Esophagus muscularis mucosa (tissue), 3 donors: ENCODE results near the gene GPBAR1.

ENCODE experiments used
- POLR2A ChIP-seq: fragments of 450-650 bp; IDR thresholded peaks from one replicate; pipeline ENCODE4 v1.6.1; 2017; ENCODE audit warnings: antibody characterized with exemption, moderate library complexity, mild to moderate bottlenecking, low read depth
- POLR2AphosphoS5 ChIP-seq, 2 donors: sonication (generic); formaldehyde crosslinking; IDR thresholded peaks; one replicate each; pipeline ENCODE4 v1.6.1; 2017; ENCODE audit warnings: antibody characterized with exemption in 2 of 2
- TF ChIP-seq, protein P1 (sequence below), 3 experiments: fragments of 200-600 bp in 2 of 3; fragments of 450-650 bp in 1 of 3; sonication (generic) in 2 of 3; IDR thresholded peaks; one replicate each; pipeline ENCODE4 v1.5.1; 2017 to 2019; ENCODE audit warnings: antibody characterized with exemption in 3 of 3, mild to moderate bottlenecking in 2 of 3, moderate library complexity in 1 of 3

DNA sequence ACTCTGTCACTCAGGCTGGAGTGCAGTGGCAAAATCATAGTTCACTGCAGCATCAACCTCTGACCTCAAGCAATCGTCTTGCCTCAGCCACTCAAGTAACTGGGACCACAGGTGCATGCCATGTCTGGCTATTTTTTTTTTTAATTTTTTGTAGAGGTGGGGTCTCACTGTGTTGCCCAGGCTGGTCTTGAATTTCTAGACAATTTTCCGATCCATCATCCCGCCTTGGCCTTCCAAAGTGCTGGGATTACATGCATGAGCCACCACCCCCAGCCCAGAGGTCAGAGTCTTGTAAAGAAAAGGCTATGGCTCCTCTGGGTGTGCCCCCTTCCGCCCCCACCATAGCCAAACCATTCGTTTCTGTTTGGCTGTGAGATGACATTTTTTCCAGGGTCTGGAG, 44.6 kb downstream of the GPBAR1 start:
- TF ChIP-seq, protein P1, sequence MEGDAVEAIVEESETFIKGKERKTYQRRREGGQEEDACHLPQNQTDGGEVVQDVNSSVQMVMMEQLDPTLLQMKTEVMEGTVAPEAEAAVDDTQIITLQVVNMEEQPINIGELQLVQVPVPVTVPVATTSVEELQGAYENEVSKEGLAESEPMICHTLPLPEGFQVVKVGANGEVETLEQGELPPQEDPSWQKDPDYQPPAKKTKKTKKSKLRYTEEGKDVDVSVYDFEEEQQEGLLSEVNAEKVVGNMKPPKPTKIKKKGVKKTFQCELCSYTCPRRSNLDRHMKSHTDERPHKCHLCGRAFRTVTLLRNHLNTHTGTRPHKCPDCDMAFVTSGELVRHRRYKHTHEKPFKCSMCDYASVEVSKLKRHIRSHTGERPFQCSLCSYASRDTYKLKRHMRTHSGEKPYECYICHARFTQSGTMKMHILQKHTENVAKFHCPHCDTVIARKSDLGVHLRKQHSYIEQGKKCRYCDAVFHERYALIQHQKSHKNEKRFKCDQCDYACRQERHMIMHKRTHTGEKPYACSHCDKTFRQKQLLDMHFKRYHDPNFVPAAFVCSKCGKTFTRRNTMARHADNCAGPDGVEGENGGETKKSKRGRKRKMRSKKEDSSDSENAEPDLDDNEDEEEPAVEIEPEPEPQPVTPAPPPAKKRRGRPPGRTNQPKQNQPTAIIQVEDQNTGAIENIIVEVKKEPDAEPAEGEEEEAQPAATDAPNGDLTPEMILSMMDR (IDR thresholded peaks at IDR 0.05), result no peak
- no peak for TF ChIP-seq POLR2AphosphoS5 (IDR thresholded peaks at IDR 0.05)
- no peak for TF ChIP-seq POLR2A
